Placental pericyte (primary cell): Measurements from ENCODE around the gene YWHAB. TPM values are rescaled to one million over a fixed set of nuclear protein-coding genes. Genes with fewer than 3 reads are reported as not detected.

Source experiments
- total RNA-seq: library from RNA; depleted of rRNA; stranded (reverse); fragments of >200 nt; gene quantifications from 2 replicates; pipeline ENCODE4 v1.2.3, GENCODE V29; 2012

The YWHAB gene
- 116 and 173 TPM in 2 replicates for total RNA-seq

DNA sequence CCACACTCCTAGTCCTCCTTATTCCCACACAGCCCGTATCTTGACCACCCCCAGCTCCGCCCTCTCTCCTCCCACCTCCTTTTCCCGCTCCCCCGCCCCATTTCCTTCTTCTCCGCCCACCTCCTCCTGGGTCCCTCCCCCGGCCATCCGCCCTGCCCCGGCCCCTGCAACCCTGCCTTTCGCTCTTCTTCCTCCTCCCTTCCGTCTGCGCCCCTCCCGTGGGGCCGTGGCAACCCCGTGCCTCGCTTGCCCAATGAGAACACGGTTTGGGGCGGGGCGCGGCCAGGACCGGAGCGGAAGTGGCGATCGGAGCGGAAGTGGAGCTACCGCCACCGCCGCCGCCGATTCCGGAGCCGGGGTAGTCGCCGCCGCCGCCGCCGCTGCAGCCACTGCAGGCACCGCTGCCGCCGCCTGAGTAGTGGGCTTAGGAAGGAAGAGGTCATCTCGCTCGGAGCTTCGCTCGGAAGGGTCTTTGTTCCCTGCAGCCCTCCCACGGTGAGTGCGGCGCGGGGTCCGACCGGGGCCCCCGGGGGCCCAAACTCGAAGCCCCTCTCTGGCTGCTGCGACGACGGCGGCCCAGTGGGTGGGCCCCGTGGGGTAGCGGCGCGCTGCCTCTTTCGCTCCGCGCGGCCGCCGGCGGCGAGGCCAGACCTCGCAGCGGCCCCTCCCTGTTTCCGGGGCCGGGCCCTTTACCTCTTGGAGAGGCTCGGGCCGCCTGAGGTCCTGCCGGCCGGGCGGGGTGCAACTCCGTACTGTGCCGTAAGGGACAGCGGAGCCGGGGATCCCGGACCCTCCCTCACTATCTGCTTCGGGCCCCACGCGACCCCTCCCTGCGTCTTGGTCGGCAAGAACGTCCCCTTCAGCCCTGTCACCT is at the start of gene YWHAB:
TSS of gene YWHAB (plus strand) at position 314 of the 874 bp plus-strand sequence. CDS start 15,829 bp downstream, outside the sequence.

DNA sequence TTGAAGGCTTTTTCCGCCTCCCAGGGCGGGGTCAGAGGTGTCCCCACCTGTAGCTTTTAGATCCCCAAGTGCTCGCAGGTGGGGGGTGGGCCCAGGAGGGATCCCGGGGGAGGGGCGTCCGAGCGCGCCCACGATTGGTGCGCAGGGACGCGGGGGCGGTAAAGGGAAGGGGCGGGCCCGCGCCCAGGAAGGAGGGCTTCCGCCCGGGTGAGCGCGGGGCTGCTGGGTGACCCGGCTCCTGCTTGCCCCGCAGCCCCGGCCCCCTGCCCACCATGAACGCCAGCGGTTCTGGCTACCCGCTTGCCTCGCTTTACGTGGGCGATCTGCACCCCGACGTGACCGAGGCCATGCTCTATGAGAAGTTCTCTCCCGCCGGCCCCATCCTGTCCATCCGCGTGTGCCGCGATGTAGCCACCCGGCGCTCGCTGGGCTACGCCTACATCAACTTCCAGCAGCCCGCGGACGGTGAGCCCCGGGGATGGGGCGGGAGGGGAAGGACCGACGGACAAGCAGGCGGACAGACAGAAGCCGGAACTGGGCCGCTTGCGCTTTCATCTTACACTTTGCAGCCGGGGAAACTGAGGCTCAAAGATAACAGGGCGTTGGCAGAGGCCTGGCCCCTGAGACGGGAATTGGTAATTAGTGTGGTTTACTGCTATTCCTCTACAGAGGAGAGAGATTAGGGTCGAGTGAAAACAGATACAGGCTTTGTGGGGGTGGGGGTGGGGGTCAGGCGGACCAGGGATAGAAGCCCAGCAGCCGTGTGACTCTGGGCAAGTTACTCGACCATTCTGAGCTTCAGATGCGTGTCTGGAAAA is 24.6 kb downstream of the YWHAB start, which contains the start of gene PABPC1L:
TSS of gene PABPC1L (plus strand) at position 189 of the 818 bp plus-strand sequence. CDS start at position 273, 84 bp downstream.

Other genes starting within 250 kb of the YWHAB start
- 6.9 and 10.9 TPM in 2 replicates for gene ADA, start 234.0 kb upstream of the YWHAB start, total RNA-seq
- gene CCN5, start 170.3 kb upstream of the YWHAB start, total RNA-seq: 0.29 and 1.3 TPM in 2 replicates
- gene KCNK15, start 139.8 kb upstream of the YWHAB start, total RNA-seq: under 0.01 TPM in 1 of 2 replicates, not detected in the other
- gene RIMS4, start 75.2 kb upstream of the YWHAB start, total RNA-seq: not detected in 2 replicates
- gene PABPC1L, start 24.4 kb downstream of the YWHAB start, total RNA-seq: 14.3 and 17.3 TPM in 2 replicates
- gene TOMM34, start 74.7 kb downstream of the YWHAB start, total RNA-seq: 13.8 and 40.5 TPM in 2 replicates
- gene STK4, start 80.8 kb downstream of the YWHAB start, total RNA-seq: 24.5 and 46.8 TPM in 2 replicates
- gene KCNS1, start 215.4 kb downstream of the YWHAB start, total RNA-seq: 0.14 and 0.44 TPM in 2 replicates
- not detected in 2 replicates for gene WFDC5, start 229.5 kb downstream of the YWHAB start, total RNA-seq
- gene WFDC12, start 238.8 kb downstream of the YWHAB start, total RNA-seq: not detected in 2 replicates